Measurements from ENCODE around the gene ICAM4. TPM values are rescaled to one million over a fixed set of nuclear protein-coding genes. Genes with fewer than 3 reads are reported as not detected.

The ICAM4 gene
- total and polyA plus RNA-seq, 2 of the 13 experiments (the other 11 are each of a cell fraction or from before 2014, with no cell fraction given): 2.9 to 4.0 TPM

GRCh38 chr19:10315335-10316214 is 28.8 kb downstream of the ICAM4 start, which contains the start of gene FDX2 (continued):
- TF ChIP-seq FUBP1 (CRISPR knock-in tag; IDR thresholded peaks at IDR 0.05; ENCODE audit: borderline replicate concordance): peak; percentile 83; the same call in 1 of the 2 replicates
- no peak for TF ChIP-seq PREB (CRISPR knock-in tag; IDR thresholded peaks at IDR 0.05)
- peak; percentile 42; the same call in 1 of the 2 replicates for TF ChIP-seq POGK (CRISPR knock-in tag; conservative IDR thresholded peaks at IDR 0.05)
- TF ChIP-seq DRAP1 (CRISPR knock-in tag; IDR thresholded peaks at IDR 0.05): peak; percentile 66
- TF ChIP-seq ZSCAN29 (CRISPR knock-in tag; conservative IDR thresholded peaks at IDR 0.05): 0 out of 2 replicates have a peak, but pooled peaks have one; percentile 63
- TF ChIP-seq GLI4 (CRISPR knock-in tag; IDR thresholded peaks at IDR 0.05; ENCODE audit: borderline replicate concordance): 0 out of 2 replicates have a peak, but pooled peaks have one; percentile 50
- TF ChIP-seq RERE (CRISPR knock-in tag; IDR thresholded peaks at IDR 0.05; ENCODE audit: low read depth): 0 out of 2 replicates have a peak, but pooled peaks have one; percentile 27
- TF ChIP-seq ZNF547 (CRISPR knock-in tag; IDR thresholded peaks at IDR 0.05): peak; percentile 72; the same call in 1 of the 2 replicates
- TF ChIP-seq SIN3A (IDR thresholded peaks at IDR 0.05; ENCODE audit: borderline replicate concordance, low read depth, low read length): 0 out of 2 replicates have a peak, but pooled peaks have one; percentile 66
- no peak for TF ChIP-seq ZUFSP (CRISPR knock-in tag; IDR thresholded peaks at IDR 0.05; ENCODE audit: borderline replicate concordance)
- no peak for TF ChIP-seq ZC3H4 (CRISPR knock-in tag; IDR thresholded peaks at IDR 0.05; ENCODE audit: borderline replicate concordance)
- no peak for TF ChIP-seq TOPORS (CRISPR knock-in tag; IDR thresholded peaks at IDR 0.05)
- TF ChIP-seq KMT2A (CRISPR knock-in tag; IDR thresholded peaks at IDR 0.05): peak; percentile 82
- TF ChIP-seq KLF13 (CRISPR knock-in tag; IDR thresholded peaks at IDR 0.05): no peak
